RCC 7860 (cell line): ENCODE results near the gene SHC2.

Source experiments
- DNase-seq: peaks from one replicate; pipeline ENCODE4 v3.0.0-alpha.2; 2015; ENCODE audit warnings: low spot score
- FAIRE-seq: peaks from 2 replicates; lab custom pipeline; 2012; peaks lifted over from hg19 to GRCh38; lab: Jason Lieb, UNC

Gene SHC2

GRCh38 chr19:376111-376470, 84.7 kb downstream of the SHC2 start:
- no peak for DNase-seq
- FAIRE-seq, result no peak

GRCh38 chr19:375395-376110, 85.3 kb downstream of the SHC2 start:
- no peak for DNase-seq
- FAIRE-seq, result no peak

DNA sequence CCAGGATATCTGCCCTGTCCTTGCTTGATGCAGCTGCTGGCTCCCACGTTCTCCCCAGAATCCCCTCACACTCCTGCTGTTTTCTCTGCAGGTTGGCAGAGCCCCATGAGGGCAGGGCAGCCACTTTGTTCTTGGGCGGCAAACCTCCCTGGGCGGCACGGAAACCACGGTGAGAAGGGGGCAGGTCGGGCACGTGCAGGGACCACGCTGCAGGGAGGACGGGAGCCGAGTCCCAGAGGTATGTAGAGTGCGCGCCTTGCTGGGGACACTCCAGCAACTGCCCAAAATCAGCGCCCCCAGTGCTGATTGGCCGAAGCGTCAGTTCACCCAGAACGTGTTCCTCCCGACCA, 86.0 kb downstream of the SHC2 start:
- DNase-seq (no peak), FAIRE-seq (no peak)

DNA sequence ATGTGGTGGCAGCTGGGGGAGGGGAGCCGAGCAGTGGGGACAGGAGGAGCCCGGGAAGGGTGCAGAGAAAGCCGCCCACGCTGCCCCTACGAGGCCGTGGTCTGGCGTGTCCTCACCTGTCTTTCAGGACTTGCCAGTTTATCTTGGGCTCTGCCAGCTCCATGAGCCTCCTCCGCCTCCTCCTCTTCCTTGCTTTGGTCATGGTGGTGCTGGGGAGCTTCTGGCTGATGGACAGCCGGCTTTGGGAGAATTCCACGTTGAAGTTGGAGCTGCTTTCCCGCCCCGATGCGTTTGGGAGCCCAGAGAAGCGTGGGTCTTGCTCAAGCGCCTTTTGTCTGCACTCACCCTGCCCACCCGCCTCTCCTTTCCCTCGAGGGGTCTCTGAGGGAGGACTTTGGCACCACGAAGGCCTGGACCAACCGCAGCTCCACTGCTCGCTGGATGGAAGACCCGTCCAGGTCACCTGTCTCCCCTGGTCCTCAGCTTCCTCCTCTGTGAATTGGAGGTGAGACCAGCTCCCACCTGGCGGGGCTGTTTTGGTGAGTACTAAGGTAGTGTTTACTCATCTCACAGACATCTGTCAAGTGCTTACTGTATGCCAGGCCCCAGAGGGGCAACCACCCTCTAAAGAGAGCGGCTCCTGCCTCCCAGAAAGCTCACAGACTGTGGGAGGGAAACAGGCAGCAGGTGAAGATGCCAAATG, 86.5 kb downstream of the SHC2 start:
- no peak for DNase-seq

GRCh38 chr19:373391-374182, 87.2 kb downstream of the SHC2 start:
- DNase-seq (no peak), FAIRE-seq (no peak)

More for the DNA sequence above, 86.5 kb downstream of the SHC2 start:
- FAIRE-seq, result no peak

DNA sequence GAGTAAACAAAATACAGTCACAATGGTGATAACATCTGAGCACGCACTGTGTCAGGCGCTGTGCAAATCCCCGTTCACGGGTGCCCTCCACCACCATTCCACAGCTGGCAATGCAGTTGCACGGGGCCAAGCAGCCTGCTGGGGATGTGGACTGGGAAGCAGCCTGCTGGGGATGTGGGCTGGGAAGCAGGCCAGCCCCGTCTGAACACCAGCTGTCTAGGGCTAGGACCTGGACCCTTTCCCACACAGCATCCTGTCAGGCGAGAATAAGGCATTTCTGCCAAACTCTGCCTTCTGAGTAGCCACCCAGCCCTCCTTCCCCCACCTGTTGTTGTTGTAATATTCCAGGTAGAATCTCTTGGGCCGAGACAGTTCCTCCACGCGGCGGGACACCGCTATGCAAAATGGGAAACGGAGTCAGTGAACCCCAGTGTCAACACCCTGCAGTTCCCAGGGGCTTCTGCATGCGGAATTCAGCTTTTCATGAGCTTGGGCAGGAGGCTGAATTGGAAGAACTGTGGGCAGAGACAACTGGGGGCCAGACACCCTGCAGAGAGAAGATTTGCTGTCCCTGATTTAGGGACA, 88.4 kb downstream of the SHC2 start:
- no peak for DNase-seq
- FAIRE-seq, result no peak

- no peak for DNase-seq
Measured at GRCh38 chr19:371501-372168, 89.2 kb downstream of the SHC2 start.

GRCh38 chr19:370641-371330, 90.0 kb downstream of the SHC2 start:
- DNase-seq, result no peak
- no peak for FAIRE-seq

More at GRCh38 chr19:371501-372168, 89.2 kb downstream of the SHC2 start:
- no peak for FAIRE-seq

DNA sequence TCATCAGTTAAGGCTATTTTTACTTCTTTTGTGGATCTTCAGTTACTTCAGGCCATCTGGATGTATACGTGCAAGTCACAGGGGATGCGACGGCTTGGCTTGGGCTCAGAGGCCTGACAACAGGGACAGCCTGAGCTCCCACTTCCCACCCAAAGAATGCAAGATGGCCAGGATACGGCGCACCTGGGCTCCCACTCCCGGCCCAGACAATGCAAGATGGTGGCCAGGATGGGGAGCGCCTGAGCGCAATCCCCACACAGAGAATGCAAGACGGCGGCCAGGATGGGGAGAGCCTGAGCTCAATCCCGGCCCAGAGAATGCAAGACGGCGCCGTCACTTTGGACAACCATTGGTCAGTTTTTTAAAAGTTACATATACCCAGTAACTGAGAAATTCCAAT, 91.0 kb downstream of the SHC2 start:
- DNase-seq (no peak), FAIRE-seq (no peak)

GRCh38 chr19:369256-369655, 91.6 kb downstream of the SHC2 start:
- no peak for DNase-seq
- FAIRE-seq, result no peak

- no peak for FAIRE-seq
- DNase-seq, result no peak
Measured at GRCh38 chr19:368630-369024, 92.2 kb downstream of the SHC2 start.

- no peak for DNase-seq
Measured at GRCh38 chr19:367963-368629, 92.7 kb downstream of the SHC2 start.

GRCh38 chr19:367561-367960, 93.3 kb downstream of the SHC2 start:
- DNase-seq, result no peak
- FAIRE-seq, result no peak

More at GRCh38 chr19:367963-368629, 92.7 kb downstream of the SHC2 start:
- FAIRE-seq, result no peak

DNA sequence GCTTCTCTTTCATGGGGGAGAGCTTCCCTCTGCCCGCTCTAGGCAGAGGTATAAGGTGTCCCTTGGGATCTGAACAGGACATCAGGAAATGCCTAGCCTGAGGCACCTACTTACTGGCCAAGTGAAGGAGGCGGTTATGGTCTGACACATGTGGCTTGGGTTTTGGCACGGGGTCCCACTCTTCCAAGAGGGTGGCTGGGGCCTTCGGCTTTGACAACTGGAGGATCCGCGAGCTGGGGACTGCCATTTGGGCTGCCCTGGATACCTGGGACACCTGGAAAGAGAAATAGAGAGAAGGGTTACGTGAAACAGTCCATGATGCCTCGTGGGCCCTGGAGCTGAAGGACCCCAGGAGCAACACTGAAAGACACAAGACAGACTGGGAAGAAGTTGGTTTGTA, 93.9 kb downstream of the SHC2 start:
- DNase-seq (no peak), FAIRE-seq (no peak)
